NCI-H446 treated with DMSO at 0.1 percent for 48 hours (cell line): ENCODE data around the gene LYZL4.

ENCODE experiments used
- DNase-seq: peaks from one replicate; lab custom pipeline; 2025; lab: John Stamatoyannopoulos, UW

The LYZL4 gene

DNA sequence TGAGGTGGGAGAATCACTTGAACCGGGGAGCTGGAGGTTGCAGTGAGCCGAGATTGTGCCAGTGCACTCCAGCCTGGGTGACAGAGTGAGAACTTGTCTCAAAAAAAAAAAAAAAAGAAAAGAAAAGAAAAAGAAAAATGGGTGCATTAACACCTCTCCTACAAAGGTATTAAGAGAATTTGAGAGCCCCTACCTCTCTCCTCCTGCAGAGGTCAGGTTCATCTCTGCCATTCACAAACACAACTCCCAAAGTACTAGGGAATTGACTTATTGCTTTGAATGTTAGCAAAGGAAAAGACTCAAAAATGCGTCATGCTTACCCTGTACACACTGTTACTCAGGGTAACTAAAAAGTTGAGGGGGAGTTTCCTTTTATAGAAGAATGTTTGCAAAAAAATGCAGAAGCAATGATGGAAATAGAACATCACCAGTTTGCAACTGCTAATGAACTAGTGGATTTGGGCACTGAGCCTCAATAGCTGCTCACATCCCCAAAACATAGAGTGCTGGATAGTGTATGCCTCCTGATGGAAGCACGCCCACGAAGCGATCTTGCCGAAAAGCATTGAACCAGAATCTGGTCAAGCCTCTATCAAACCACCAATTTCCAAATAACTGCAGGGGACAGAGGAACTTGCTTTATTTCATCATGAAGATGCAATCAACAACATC is 15.5 kb upstream of the LYZL4 start:
- DNase-seq, result no peak

DNA sequence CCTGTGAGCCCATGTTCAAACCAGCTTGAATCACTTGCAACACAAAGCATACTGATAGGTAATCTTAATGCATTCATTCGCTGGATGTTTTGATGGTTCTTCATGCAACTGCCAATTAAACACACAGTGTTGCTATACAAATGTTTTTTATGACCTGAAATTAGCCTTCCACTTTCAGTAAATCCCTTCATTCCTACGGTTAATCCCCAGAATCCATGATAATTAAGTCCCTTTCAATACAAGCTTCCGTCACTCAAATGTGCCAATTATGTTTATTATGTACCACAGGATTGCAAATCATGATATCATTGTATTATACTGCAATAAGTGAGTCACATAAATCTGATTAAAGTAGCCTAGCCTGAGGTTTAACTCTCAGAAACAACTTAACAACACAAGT is 14.5 kb upstream of the LYZL4 start:
- no peak for DNase-seq

DNA sequence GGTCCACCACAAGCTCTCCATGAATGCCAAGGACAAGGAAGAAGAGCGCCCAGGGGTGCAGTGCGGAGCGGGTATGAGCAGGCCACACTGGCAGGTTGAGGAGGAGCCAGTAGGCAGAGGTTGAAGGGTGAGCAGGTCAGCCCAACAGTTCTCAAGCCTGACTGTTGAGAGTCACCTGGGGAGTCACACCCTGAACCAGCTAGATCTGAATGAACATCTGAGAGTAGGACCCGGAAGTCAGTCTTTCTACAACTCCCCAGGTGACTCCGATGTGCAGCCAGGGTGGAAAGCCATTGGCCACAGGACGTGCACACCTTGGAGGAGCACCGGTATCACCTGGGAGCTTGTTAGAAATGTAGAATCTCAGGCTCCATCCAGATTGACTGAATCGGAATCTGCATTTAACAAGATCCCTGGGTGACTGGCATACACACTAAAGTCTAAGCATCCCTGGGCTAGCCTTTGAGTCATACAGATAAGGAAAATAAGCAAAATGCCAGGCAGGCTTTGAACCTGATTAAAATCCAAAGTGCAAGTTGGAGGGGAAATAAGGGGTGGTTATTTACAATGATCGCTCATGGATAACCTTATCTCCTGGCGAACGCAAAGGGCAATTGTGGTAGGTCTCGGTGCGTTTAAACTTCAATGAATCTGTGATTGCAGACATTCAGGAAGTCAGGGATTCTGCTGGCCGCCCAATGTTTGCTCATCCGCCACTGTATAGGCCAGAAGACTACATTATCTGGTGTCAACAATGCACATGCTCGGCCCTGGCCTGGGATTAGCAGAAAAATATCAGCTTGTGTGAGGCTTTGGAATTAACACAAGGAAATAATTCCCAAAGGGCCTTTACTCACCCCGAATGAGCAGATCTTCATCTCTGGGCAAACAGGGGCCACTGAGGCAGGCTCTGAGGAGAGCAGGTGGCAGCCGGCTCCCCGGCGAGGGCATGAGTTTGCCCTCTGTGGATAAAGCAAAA is 11.7 kb upstream of the LYZL4 start:
- DNase-seq, result no peak

DNA sequence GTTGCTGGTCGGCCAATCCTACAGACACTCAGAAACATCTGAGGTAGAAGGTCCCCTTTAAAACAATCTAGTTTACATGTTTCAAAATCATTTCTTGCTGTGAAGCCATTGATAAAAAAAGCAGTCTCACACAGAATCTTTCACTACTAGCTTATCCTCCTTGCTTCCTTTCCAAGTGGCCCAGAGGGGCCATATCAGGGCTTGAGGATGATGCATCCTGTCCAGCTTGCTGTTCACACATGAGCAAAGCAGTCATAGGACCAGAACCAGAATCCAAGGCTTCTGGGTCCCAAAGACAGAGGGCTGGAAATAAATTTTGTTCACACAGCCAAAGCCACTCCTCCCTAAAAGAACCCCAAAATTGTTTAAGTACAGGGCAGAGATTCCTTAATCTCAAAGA is 9.2 kb upstream of the LYZL4 start:
- no peak for DNase-seq

DNA sequence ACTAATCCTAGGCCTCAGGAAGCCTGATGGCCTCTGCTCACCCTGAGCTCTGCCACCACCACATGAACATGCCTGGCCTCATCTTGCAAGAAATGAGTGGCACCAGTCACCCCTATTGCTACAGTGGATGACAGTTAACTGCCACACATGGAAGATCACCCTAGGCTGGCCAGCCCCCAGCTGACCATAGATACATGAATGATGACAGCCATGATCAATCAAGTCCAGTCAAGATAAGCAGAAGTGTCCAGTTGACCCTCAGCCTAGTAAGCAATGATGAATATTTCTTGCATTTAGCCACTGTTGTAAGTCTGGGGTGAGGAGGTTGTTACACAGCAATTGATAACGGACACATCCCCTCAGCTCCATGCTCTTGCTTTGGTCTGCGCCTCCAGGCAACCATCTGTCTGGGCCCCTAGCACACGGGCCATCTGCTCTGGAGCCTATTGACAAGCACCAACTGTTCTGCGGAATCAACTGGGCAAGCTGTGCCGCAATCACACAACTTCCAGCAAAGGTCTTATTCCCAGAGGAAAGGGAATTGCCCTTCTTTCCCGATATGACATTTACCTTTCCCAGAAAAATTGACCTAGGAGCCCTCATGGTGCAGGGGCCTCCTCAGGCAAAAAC is 2.2 kb upstream of the LYZL4 start:
- DNase-seq, result no peak

DNA sequence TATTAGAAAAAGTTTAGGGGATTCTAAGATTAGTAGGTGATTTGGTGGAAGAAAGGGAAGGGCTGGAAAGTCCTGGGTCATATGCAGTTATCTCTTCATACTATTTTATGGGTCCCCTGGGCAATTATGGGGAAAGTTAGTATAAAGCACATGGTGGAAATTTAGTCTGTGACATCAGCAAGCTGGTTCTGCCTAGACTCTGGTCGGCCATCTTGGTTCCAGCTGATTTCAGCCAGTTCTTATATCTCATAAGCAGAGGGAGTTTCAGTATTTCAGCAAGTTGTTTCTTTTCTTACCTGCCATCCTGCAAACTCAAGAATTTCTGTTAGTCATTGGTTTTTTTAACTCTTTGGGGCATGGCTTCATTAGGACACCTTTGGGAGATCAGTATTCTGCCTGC is 1.0 kb upstream of the LYZL4 start:
- no peak for DNase-seq

DNA sequence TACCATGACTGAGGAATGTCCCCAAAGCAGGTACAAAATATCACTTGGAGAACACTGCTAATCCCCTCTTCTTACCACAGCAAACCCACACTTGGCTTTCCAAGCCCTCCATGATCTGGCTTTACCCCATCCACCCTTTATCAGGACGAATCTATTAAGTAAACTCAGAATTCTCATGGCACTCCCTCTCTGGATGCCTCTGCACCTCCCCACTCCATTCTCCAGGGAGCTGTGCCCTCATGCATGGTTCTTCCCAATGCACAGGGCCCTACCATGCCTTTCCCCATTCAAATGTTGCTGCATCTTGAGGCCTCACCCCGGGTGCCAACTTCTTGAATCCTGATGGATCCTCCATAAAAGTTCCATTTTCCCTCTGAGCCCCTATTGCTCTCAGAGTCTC is 2.3 kb downstream of the LYZL4 start:
- DNase-seq, result no peak

DNA sequence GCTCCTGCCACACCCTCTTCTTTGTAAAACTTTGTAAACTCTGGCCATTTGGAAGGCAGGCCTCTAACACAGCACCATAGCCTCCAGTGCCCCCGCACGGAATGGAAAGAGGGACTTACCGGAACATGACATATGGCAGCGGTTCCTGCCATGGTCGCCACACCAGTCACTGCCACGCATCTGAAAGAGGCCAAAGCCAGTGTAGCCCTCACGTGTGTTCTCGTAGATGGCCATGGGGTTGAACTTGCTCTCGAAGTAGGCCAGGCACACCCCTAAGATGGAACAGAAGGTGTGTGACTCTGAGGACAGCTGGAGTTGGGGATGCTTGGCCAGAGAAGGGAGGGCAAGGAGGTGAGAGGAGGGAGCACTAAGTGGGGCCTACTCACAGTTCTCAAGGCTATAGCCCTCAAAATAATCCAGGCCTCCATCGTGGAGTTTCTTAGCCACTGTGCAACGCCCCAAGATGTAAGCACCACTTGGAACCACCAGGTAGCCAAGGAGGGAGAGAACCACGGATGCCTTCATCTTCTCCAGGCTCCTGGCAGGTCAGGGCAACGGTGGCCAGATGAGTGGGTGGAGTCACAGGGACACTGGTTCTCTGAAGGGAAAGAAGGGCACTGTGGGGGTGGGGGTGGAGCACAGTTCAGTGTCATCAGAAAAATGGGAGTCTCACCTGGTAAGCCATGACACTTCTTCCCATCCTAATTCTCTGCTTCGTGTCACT is 3.5 kb downstream of the LYZL4 start:
- no peak for DNase-seq

DNA sequence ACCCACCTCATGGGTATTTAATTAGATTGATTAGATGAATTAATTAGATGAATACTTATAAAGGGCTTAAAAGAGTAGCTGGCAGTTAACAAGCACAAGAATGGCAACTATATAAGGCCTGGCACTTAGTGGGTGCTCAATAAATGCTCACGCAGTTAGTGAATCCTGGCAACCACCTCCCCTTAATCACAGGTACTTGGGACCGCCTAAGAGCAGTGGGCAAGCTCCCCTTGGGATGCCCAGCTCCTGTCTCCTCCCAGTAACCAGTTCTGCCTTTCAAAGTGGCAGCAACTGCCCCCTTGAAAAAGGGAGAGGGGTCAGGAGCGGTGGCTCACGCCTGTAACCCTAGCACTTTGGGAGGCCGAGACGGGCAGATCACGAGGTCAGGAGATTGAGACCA is 4.6 kb downstream of the LYZL4 start:
- no peak for DNase-seq

DNA sequence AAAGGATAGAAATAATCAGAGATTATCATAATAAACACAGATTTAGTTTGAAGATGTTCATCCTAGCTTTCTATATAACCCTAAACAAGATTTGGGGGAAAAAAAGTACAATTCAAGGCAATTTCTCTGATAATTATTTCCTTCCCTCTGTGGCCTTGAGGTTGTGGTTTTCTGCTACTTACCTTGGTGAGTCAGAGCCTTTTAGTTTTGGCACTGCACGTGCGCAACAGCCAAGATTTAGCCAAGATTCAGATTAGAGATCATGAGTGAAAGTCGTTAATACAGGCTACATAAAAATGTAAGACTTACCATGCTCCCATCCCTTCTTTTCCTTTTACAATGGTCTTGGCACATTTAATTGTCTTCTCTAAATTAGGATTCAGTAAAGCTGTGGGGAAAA is 6.7 kb downstream of the LYZL4 start:
- DNase-seq, result no peak

DNA sequence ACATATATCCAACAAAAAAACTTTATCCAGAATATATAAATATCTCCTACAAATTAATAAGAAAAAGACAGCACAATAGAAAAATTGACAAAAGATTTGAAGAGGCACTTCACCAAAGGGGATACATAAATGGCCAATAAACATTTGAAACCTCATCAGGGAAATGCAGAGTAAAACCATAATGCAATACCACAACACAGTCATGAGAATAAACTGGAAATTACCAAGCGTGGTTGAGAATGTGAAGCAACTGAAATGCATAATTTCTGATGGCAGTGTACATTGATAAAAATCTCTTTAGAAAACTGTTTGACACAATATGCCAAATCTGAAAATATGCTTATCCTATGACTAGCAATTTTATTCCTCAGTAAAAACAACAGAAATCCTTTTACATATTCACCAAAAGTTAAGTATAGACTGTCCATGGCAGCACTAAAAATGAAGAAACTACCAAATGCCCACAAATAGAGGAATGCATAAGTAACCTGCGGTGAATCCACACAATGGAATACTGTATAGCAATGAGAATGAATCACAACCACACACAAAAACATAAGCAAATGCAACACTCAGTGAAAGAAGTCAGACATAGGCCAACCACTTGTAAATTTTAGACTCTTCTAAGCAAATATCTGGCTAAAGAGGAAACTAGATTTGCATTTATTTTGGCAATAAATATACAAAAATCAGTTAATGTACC is 7.9 kb downstream of the LYZL4 start:
- DNase-seq, result no peak

DNA sequence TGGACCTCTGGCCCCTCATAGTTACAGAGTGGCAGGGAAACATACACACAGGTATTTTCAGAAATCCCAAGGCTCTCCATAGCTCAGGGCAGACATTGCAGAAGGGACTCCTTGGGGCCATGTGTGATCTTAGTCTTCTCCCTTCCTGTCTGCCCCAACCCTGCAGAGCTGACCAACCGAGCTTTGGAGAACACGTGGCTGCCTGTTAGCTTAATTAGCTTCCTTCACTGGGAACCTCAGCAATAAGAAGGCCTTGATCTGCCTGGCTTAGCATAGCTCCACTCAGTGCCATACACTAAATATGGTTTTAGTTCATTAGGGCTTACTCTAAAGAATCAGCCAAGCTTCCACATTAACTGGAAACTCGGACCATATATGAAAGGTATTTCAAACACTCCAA is 12.3 kb downstream of the LYZL4 start:
- no peak for DNase-seq

DNA sequence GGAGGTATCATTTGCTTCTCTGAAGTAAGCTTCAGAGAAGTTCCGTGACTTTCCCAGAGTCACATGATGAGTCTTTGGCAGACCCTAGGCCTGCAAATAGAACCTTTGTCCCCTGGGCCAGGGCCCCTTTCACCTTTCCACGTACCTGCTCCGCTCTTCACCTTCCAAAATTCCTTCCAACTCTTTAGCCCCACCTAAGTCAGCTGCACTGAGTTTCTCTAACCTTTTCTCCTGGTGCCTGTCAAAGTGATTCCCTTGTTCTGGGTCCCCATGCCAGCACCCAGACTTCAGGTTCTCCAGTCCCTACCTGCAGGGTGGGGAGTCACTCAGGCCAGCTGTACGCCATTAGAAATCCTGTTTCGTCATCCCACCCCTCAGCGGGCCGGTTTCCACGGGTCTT is 12.8 kb downstream of the LYZL4 start:
- no peak for DNase-seq

DNA sequence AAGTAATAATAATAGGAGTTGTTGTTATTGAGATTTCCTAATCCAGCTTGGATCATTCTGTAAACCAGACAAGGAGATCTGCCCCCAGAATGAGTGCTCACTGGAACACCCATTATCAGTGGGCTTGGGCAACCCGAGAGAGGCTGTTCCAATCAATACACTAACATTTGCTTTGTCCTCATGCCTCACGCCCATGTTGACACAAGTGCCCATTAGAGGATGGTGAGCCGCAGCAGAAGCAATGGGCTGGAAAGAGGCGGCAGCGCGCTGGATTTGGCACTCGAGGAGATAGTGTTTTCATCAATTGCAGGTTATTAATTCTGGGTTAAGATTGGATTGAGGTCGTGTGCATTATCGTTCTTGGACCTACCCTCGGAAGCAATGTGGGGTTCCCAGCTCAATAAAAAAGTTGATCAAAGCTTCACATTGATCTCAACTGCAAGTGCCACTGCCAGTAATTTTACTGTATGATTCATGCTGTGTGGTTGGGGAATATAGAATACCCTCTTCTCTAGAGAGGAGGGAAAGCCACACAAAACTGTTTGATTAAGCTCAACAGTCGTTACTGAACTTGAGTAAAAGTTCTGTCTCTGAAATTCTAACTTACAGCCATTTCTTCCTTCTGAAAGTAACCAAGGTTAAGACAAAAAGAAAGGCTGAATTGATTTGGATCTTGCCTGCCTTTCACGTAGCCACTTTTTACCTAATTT is 15.7 kb downstream of the LYZL4 start:
- DNase-seq, result no peak

DNA sequence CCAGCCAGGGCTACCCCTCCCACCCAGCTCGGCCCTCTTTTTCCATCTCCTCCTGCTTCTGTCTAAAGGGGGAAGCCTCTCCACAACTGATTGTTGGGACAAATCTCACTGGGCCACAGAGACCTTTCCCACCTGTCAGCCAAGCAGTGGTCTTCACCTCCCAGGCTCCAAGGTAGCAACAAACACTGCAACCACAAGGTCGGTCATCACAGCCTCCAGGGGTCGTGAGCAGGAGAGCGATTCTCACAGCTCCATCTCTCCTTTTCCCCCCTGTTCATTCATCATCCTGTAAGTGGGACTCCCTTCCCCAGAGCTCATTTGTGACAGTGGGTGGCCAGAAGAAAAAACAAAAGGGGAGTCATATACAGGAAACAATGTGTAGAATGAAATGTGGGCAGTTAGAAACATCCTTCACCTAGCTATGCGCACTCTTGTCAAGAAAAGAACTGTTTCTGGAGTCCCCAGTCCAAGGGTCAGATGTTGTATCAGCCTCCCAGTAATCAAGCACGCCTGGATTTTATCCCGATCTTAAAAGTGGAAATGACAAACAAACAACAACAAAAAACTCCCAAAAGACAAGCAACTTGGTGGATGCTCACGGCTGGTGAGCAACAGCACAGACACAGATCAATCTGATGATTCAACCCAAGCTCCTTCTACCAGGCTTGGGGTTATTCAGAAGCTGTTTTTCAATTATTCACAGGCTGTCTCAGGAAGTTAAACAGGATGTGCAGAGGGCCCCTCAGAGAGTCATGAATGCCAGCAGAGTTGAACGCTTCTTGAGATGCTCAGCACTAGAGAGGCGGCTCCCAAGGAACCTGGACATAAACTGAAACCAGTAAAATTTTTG is 22.4 kb downstream of the LYZL4 start:
- no peak for DNase-seq

DNA sequence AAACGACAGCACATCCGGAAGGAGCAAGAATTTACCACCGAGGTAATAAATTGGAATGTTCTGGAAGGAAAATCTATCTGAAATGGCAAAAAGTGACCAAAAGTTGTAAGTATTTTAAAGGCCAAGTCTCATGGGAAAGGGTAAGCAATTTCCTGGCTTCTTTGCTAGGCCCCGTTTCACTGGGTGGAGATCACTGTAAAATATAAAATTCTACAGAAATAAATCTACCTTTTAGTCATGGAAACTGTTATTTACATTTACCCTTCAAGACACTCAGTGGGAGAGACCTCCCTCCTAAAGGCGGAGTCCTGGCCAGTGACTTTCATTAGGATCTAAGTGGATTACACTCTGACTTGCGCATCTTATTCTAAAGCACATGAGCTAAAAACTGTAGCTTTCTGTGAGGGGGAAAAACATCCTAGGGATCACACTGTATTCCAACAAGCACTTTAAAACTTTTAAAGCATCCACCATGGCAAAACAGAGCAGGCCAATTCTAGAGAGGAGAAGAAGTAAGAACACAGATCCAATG is 28.8 kb downstream of the LYZL4 start:
- DNase-seq, result no peak

DNA sequence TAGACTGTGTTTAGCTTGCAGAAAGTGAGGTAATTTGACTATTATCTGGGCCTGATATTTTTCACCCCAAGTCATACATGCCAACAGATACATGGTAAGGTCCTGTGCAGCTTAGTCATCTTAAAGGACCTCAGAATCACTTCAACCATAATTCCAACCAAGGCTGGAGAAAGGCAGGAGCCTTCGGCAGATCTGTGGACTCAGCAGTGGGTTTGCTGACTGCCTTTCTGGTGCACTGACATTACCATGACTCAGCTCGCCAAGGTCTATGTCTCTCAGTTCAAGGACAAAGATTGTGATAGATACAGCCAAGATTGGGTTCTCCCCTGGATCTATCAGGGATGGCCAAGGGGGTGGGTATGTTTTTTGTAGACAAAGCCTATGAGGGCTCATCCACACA is 32.7 kb downstream of the LYZL4 start:
- DNase-seq, result no peak

DNA sequence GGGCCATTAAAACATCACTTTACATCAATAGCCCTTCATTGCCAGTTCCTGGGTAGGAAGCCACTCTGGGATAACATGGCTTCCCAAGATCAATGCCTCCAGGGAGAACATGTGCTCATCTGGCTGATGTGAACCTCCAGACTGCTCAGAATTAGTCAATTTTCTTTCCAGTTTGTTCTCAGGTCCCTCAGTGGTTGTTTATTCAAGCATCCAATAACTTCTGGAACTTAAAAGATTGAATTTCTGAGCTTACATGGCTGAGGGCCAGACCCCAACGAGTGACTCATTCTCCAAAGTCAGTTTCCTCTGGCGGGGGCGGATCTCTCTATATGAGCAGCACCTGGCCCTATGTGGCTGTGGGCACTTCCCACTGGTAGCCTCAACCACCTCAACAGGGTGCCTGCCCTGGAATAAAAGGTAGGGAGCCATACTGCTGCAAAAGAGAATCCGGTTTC is 34.0 kb downstream of the LYZL4 start:
- DNase-seq, result no peak

DNA sequence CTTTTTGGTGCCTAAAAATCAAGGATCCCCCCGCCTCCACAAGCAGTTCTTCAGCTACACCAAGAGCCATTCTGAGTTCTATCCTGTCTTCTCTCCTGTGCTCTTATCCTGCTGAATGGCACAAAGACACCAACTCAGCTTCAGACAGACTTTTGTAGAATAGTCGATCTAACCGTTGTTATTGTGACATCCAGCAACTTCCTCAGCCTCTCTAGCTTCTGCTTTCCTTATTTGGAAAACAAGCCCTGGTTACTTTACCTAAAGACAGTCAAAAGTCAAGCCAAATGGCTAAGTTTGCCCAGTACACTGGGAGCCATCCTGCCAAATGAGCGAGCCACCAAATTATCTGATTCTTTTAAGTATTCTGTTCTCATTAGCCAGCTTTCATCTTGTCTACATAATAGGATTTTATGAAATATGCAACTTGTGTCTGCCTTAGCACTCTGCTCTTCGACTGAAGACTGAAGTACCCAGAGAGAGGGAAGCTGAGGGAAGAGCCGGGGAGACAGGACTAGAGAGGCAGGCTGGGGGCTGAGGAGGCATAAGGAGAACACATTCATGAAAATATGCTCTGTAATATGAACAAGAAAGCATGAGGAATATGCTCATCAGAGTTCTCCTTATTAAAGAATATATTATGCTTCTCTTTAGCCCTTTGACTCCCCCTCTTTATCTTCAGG is 35.1 kb downstream of the LYZL4 start:
- DNase-seq, result no peak
